Lower leg skin (tissue), 3 donors: Measurements from ENCODE around the gene ENDOG.

Source experiments
- CTCF ChIP-seq, 3 donors: fragments of 450-650 bp; IDR thresholded peaks; one replicate each; pipeline ENCODE4 v1.5.1; 2016; ENCODE audit warnings: antibody characterized with exemption in 3 of 3, mild to moderate bottlenecking in 3 of 3, moderate library complexity in 2 of 3
- POLR2A ChIP-seq, 2 donors: fragments of 450-650 bp; IDR thresholded peaks; one replicate each; pipeline ENCODE4 v1.6.1; 2016 to 2017; ENCODE audit warnings: antibody characterized with exemption in 2 of 2, mild to moderate bottlenecking in 1 of 2, moderate library complexity in 1 of 2

- TF ChIP-seq CTCF (IDR thresholded peaks at IDR 0.05) (no peak), POLR2A (IDR thresholded peaks at IDR 0.05) (no peak)
Observed at GRCh38 chr9:128805661-128806060, 12.6 kb upstream of the ENDOG start.
